Stimulated activated CD8-positive, alpha-beta memory T cell treated with anti-CD3 and anti-CD28 coated beads, Interleukin-4, amount 100 ng/mL, for 4 hours (primary cell): ENCODE data around the gene ZNF225.
"Not testable (repeated sequence)": the region's sequence is repeated elsewhere in the genome, so short reads cannot be mapped to it uniquely, and the experiment has no call there.

Experiments
- DNase-seq, 2 donors: peaks; one replicate each; pipeline ENCODE4 v3.0.0-alpha.2; 2020; ENCODE audit warnings: low read depth in 2 of 2, low spot score in 1 of 2

ZNF225 gene

GRCh38 chr19:44113138-44113783 lies at the start of gene ZNF225:
TSS of gene ZNF225 (plus strand) at chr19:44113399. CDS start at chr19:44115828, 2,429 bp downstream.
- peak; percentile 63 to 79 for DNase-seq

- DNase-seq: no peak
Observed at GRCh38 chr19:44066305-44066704, 46.9 kb upstream of the ZNF225 start.

DNA sequence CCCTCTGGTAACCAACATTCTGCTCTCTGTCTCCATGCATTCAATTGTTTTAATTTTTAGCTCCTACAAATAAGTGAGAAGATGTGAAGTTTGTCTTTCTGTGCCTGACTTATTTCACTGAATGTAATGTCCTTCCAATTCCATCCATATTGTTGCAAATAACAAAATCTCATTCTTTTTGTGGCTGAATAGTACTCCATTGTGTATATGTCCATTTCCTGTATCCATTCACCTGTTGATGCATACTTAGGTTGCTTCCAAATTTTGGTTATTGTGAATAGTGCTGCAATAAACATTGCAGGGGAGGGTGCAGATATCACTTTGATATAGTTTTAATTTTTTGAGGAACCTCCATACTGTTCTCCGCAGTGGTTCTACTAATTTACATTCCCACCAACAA lies 43.8 kb upstream of the ZNF225 start:
- no peak for DNase-seq

GRCh38 chr19:44071824-44072542 lies 41.2 kb upstream of the ZNF225 start, which contains the start of gene ZNF284:
TSS of gene ZNF284 (plus strand) at chr19:44072159. CDS start at chr19:44076390, 4,231 bp downstream.
- peak; percentile 55 to 73 for DNase-seq

DNA sequence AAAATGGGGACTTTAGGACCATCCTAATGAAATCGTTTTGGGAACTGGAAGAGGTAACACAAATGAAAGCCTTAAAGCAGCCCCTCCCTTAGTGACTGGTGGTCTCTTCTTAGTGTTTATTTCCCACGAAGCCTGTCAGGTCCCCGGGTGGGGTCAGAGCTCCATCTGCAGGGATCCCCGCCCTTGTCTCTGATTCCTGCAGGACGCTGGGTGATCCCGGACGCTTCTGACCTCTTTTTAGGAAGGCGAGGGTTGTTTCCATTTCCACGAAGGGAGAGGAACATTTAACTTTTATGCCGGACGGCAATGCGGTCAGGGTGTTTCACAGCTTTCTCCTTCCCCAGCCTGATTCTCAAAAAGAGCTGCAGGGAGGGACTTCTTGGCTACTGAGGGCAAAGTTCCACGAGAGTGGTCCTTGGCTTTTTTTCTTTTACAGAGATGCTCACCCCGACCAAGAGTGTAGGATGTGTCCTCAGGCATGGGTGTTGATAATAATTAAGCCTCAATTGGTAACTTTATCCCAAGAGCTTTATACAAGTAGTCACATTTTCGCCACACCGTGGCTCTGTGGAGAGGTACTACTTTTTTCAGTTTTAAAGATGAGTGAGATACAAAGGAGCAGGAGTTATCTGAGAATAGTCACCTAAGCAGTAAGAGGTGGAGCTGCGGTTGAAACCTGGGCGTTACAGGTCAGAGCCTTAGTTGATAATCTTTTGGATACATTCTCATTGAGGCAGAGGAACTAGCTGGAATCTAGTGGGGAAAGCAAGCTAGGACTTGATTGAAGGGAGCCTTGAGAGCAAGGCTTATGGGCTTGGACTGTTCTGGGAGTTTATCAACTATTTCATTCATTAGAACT lies 40.4 kb upstream of the ZNF225 start:
- no peak for DNase-seq

- DNase-seq: no peak
Observed at GRCh38 chr19:44076325-44076724, 36.9 kb upstream of the ZNF225 start.

- no peak for DNase-seq
Observed at GRCh38 chr19:44092108-44092507, 21.1 kb upstream of the ZNF225 start.

- DNase-seq: peak; percentile 55 to 72
Observed at GRCh38 chr19:44093931-44094765, 19.1 kb upstream of the ZNF225 start, which contains the start of gene ZNF224. TSS of gene ZNF224 (plus strand) at chr19:44094361. CDS start at chr19:44097874, 3,513 bp downstream.

DNA sequence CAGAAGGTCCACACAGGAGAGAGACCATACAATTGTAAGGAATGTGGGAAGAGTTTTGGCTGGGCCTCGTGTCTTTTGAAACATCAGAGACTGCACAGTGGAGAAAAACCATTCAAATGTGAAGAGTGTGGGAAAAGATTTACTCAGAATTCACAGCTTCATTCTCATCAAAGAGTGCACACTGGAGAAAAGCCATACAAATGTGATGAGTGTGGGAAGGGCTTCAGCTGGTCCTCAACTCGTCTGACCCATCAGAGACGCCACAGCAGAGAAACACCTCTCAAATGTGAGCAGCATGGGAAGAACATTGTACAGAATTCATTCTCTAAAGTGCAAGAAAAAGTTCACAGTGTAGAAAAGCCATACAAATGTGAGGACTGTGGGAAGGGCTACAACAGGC lies 5.4 kb upstream of the ZNF225 start:
- DNase-seq: no peak

GRCh38 chr19:44109458-44109857 lies 3.7 kb upstream of the ZNF225 start:
- no peak for DNase-seq

DNA sequence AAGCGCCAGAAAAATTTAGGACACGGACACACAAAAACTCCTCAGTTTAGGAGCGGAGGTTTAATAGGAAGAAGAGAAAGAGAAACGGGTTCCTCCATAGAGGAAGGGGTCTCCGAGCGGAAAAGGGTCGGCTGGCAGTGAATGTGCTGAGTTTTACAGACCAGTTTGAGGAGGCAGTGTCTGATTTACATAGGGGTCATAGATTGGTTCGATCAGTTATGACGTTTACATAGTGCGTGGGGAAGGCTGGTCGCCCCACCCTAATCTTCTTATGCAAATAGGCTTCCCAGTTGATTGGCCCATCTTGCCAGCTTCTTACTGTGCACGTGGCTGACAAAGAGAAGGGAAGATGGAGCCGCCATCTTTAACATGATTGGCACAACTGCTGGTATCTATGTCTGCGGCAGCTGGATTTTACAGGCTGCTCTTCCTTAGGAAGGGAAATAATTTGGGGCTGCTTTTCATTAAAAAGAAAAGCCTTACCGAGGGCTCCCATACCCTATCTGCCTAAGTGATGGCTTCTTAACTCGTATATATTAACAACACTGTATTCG lies 1.2 kb upstream of the ZNF225 start:
- no peak for DNase-seq

DNA sequence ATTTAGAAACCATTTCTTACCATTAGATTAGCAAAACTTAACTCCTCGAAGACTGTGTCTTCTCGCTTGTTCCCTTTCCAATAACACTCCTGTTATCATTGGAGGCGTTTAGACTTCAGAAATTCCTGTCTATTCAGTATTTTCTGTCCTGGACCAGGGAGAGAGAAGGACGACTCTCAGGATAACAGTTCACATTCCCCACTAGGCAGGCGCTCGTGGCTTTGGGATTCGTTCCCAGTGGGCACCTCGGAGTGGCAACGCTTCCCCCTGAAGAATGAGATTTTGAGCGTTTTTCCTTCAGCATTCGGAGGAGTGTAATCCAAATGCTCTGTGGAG lies 429 bp upstream of the ZNF225 start:
- no peak for DNase-seq

DNA sequence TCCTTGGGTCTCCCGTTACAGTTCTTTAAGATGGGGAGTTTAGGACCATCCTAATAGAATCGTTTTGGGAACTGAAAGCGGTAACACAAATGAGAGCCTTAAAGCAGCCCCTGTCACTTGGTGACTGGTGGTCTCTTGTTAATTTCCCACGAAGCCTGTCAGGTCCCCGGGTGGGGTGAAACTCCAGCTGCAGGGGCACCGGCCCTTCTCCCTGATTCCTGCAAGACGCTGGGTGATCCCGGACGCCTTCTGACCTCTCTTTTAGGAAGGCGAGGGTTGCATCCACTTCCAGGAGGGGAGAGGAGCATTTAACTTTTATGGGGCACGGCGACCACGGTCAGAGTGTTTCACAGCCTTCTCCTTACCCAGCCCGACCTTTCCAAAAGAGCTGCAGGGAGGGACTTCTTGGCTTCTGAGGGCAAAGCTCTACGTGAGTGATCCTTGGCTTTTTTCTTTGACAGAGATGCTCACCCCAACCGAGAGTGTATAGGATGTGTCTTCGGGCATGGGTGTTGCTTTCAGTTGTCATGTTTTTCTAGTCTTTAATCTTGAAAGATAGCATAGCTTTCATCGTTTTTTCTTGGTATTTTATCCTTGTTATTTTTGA lies 688 bp downstream of the ZNF225 start:
- no peak for DNase-seq

- DNase-seq: not testable (repeated sequence)
Observed at GRCh38 chr19:44121162-44121561, 8.0 kb downstream of the ZNF225 start.

DNA sequence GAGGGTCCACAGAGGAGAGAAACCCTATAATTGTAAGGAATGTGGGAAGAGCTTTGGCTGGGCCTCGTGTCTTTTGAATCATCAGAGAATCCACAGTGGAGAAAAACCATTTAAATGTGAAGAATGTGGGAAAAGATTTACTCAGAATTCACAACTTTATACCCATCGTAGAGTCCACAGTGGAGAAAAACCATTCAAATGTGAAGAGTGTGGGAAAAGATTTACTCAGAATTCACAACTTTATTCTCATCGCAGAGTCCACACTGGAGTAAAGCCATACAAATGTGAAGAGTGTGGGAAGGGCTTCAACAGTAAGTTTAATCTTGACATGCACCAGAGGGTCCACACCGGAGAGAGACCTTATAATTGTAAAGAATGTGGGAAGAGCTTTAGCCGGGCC lies 18.8 kb downstream of the ZNF225 start:
- DNase-seq: no peak

- peak; percentile 38 to 59 for DNase-seq
Observed at GRCh38 chr19:44141191-44142058, 28.2 kb downstream of the ZNF225 start, which contains the start of gene ZNF234. TSS of gene ZNF234 (plus strand) at chr19:44141554. CDS start at chr19:44144633, 3,079 bp downstream.

DNA sequence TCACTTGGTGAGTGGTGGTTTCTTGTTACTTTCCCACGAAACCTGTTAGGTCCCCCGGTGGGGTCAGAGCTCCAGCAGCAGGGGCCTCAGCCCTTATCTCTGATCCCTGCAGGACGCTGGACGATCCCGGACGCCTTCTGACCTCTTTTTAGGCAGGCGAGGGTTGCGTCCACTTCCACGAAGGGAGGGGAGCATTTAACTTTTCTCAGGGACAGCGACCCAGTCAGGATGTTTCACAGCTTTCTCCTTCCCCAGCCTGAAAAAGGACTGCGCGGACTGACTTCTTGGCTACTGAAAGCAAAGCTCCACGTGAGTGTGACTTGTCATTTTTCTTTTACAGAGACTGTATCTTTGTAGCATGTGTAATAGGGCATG lies 28.8 kb downstream of the ZNF225 start:
- no peak for DNase-seq

GRCh38 chr19:44149776-44150175 lies 36.6 kb downstream of the ZNF225 start:
- no peak for DNase-seq

DNA sequence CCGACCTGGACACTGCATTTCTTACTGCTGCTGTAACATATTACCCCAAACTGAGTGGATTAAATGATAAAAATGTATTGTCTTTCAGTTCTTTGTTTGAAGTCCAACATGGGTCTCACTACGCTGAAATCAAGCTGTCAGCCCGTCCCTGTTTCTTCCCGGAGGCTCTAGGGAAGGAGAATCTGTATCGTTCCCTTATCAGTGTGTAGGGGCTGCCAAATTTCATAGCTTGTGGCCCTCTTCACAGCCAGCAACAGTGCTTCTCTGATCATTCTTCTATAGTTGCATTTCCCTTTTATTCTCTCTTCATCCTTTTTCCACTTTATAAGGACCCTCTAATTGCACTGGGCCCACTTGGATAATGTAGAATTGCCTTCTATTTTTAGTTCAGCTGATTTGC lies 38.3 kb downstream of the ZNF225 start:
- no peak for DNase-seq
